HG02678 (cell line): ENCODE data around the gene CDKN3.
"Not testable (repeated sequence)": the region's sequence is repeated elsewhere in the genome, so short reads cannot be mapped to it uniquely, and the experiment has no call there.

Source experiments
- ATAC-seq: cut with Tn5 transposase; IDR thresholded peaks from one replicate; pipeline ENCODE4 v1.9.1; 2021; ENCODE audit warnings: mild to moderate bottlenecking, moderate library complexity; ENCODE audit not compliant: unreplicated experiment

CDKN3 gene

DNA sequence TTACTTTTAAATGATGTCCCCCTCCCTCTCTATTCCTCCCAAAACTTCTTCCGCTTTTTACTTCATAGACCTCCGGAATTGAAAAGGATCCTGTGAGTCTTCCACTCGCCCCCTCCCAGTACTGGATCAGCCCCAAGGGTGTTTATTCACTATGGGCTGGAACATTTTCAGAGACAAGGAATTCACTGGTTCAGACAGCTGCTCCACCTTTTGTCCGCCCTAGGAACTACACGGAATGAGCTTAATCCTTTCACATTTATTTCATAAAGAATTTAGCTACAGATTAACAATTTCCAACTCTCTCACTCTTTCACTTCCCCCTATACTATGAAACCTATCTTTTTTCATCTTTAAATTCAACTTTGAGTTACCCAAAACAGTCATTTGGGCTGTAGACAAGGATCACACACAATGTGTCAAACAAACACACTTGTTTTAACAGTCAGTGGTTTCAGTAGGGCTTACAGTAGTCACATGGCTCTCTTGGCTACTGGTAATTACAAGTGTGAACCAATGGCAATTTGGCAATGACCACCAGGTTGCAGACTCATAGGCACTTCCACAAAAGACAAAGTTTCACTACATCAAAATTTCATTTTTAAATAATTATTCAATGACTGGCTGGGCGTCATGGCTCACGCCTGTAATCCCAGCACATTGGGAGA, 23.8 kb downstream of the CDKN3 start:
- ATAC-seq, result peak; percentile 42

DNA sequence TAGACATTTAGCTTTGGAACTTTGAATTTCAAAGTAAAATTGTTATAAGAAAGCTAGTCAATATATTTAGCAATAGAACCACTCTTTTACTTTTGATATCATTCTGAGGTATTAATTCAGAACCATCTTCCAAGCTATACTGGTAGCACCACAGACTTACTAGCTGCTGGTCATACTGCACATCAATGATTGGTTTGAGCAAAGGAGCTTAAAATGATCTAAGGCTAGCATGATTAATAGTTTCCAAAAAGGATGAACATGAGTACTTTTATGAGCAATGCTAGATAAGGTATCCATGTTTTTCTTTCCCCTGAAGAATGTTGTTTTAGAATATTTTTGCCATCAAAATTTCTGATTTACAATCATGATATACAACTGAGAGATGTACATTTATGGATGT, 27.2 kb downstream of the CDKN3 start:
- ATAC-seq, result no peak

DNA sequence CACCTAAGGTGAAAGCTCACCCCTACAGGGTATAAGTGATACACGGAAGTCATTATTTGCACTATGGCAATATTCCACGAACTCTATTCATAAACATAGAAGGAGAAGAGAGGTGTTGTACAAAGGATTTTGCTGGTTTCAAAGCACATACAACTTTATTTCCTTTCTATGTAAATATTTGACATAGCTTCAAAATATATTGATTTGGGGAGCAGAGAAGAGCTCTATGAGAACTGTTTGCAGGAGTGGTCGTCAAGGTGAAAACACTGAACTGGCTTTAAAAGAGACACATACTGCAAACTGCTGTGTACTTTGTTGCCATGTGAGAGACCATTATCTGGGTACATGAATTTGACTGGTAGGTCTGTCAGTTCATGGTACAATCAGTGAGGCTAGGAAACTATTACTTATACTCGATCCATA, 27.7 kb downstream of the CDKN3 start:
- ATAC-seq, result no peak

GRCh38 chr14:54425068-54425467, 28.3 kb downstream of the CDKN3 start:
- no peak for ATAC-seq

GRCh38 chr14:54425537-54426274, 28.9 kb downstream of the CDKN3 start:
- no peak for ATAC-seq

DNA sequence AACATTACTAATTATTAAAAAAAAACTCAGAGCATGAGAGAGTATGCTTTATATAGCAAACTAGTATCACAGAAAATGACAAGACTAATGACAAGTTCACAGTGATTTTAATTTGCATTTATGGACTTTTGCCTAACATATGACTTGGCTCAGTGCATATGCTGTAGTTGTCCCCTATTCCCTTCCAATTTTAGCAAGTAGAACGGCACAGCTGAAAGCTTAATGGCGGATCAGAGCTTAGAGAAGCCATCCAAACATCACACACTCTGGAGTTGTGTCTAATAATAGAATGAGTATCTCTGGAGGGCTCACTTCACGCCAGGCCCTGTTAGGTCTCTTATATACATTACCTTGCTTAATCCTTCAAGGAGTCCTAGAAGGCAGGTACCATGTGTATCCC, 31.1 kb downstream of the CDKN3 start:
- ATAC-seq, result no peak

DNA sequence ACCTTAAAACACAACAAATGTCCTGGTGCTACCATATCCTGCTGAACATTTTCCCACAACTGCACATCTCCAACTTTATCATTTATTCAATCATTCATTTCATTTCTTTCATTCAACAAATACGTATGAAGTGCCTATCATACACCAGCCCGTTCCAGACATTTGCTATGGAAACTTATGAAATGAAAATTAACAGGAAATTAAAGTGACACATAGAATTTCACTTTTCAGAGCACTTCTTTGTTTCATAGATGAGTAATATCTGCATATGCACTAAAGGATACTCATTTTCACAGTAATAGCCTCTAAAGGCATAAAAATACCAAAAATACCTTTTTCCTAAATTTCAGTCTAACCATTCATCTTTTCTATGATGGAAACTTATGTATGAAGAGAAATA, 31.7 kb downstream of the CDKN3 start:
- no peak for ATAC-seq

GRCh38 chr14:54435500-54435981, 38.7 kb downstream of the CDKN3 start:
- no peak for ATAC-seq

GRCh38 chr14:54437954-54438353, 41.1 kb downstream of the CDKN3 start:
- ATAC-seq, result not testable (repeated sequence)

GRCh38 chr14:54438703-54439102, 41.9 kb downstream of the CDKN3 start:
- no peak for ATAC-seq

- ATAC-seq, result no peak
Observed at GRCh38 chr14:54440037-54440436, 43.2 kb downstream of the CDKN3 start.

DNA sequence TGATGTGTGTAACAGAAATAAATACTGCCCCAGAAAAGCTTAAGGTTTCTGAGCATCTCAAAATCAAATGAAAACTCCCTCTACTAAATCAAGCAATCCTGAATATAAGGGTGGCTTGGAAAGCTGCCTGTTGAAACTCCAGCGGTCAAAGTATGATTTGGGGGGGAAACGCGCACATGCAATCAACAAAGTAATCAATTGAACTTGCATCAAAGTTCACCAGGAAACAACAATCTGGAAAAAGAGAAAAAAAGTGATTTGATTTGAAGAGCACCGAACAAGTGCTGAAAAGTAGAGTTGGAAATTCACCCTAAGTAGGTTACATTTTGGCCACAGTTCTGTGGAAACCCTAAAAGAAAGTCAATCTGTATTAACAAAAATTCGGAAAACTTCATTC, 43.7 kb downstream of the CDKN3 start:
- ATAC-seq, result no peak

GRCh38 chr14:54440873-54441868, 44.4 kb downstream of the CDKN3 start, which contains the start of gene CNIH1:
Gene CNIH1, minus strand, starts transcription at chr14:54441374. Its CDS starts 47 bp downstream, at chr14:54441327.
- ATAC-seq, result peak; percentile 97

- ATAC-seq, result not testable (repeated sequence)
Observed at GRCh38 chr14:54442961-54443360, 46.2 kb downstream of the CDKN3 start.

DNA sequence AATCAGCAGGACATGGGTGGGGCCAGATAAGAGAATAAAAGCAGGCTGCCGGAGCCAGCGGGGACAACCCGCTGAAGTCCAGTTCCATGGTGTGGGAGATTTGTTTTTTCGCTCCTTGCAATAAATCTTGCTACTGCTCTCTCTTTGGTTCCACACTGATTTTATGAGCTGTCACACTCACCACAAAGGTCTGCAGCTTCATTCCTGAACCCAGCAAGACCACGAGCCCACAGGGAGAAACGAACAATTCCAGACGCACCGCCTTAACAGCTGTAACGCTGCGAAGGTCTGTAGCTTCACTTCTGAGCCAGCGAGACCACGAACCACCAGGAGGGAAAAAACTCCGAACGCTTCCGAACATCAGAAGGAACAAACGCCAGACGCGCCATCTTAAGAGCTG, 47.2 kb downstream of the CDKN3 start:
- no peak for ATAC-seq

DNA sequence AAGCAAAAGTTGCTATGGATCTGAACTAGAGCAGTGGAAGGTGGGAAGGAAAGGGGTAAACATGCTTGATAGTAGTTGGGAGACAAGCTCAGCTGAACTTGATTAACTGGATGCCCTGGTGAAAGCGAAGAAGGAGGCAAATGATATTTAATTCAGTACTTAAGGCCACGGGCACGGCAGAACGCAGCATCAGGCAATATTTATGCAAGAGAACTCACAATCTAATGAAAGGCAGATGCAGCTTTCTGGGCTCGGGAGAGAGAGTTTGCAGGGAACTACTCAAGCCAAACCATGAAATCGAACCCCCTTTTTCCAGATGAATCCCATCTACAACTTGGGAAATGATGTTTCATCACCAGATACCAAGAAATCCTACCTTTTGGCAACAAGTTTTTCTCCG, 47.9 kb downstream of the CDKN3 start:
- no peak for ATAC-seq

GRCh38 chr14:54446161-54446693, 49.4 kb downstream of the CDKN3 start:
- ATAC-seq, result no peak

DNA sequence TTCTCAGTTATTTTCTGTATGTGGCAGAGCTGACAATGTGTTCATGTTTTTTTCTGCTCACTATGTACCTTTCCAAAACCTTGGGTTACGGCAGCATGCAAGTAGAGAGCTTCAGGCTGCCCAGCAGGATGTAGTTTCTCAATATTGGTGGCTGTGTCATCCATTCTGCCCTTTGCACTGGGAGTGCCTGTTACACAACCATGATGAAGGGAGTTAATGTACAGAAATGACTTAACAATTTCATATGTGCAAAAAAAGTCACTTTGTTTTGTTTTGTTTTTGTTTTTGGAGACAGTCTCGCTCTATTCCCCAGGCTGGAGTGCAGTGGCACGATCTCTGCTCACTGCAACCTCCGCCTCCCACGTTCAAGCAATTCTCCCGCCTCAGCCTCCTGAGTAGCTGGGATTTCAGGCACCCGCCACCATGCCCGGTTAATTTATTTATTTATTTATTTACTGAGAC, 50.5 kb downstream of the CDKN3 start:
- no peak for ATAC-seq

DNA sequence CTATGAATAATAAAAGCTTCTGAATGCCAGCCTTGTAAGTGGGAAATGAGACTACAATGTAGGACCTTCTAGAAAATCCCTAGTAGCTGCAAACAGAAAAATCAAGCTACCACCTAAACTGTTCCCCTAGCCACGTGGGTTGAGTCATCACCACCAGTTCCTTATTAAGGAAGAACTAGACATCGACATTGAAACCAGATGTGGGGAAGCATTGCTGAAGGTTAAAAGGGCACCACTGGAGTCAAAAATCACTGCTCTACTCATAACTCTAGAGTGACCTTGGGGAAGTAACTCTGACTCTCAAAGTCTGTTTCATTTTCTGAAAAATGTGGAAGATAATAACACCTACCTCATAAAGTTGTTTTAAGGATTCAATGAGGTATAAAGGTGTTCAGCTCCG, 53.7 kb downstream of the CDKN3 start:
- ATAC-seq, result no peak

GRCh38 chr14:54451121-54451601, 54.4 kb downstream of the CDKN3 start:
- no peak for ATAC-seq

- ATAC-seq, result no peak
Observed at GRCh38 chr14:54451961-54452360, 55.2 kb downstream of the CDKN3 start.
